M059J (cell line): ENCODE measurements around the gene PFKFB2. TPM values are rescaled to one million over a fixed set of nuclear protein-coding genes. Genes with fewer than 3 reads are reported as not detected.

Experiments used
- DNase-seq: peaks from one replicate; pipeline ENCODE4 v3.0.0-alpha.2; 2012; ENCODE audit warnings: low read depth
- total RNA-seq: library from RNA; depleted of rRNA; stranded (reverse); fragments of >200 nt; shearing (Covaris generic); gene quantifications from 2 replicates; pipeline ENCODE4 v1.2.3, GENCODE V29; 2014

The PFKFB2 gene
- total RNA-seq, 1 experiment from 2014 or later, result 6.5 TPM

- DNase-seq, result peak; percentile 36
Observed at GRCh38 chr1:207021876-207022596, 31.0 kb upstream of the PFKFB2 start.

GRCh38 chr1:207022996-207023679 is 29.9 kb upstream of the PFKFB2 start:
- DNase-seq, result no peak

- no peak for DNase-seq
Observed at GRCh38 chr1:207024202-207025145, 28.6 kb upstream of the PFKFB2 start.

- DNase-seq, result peak; percentile 68
Observed at GRCh38 chr1:207025146-207025880, 27.8 kb upstream of the PFKFB2 start.

- peak; percentile 67 for DNase-seq
Observed at GRCh38 chr1:207026104-207026534, 27.0 kb upstream of the PFKFB2 start.

GRCh38 chr1:207027206-207027777 is 25.8 kb upstream of the PFKFB2 start:
- peak; percentile 92 for DNase-seq

- no peak for DNase-seq
Observed at GRCh38 chr1:207027921-207028320, 25.2 kb upstream of the PFKFB2 start.

- peak; percentile 22 for DNase-seq
Observed at GRCh38 chr1:207028884-207029650, 24.0 kb upstream of the PFKFB2 start.

GRCh38 chr1:207029701-207030521 is 23.2 kb upstream of the PFKFB2 start:
- DNase-seq, result no peak

GRCh38 chr1:207030522-207031009 is 22.5 kb upstream of the PFKFB2 start:
- DNase-seq, result no peak

GRCh38 chr1:207031016-207031415 is 22.1 kb upstream of the PFKFB2 start:
- no peak for DNase-seq

GRCh38 chr1:207031632-207032264 is 21.3 kb upstream of the PFKFB2 start:
- peak; percentile 42 for DNase-seq

GRCh38 chr1:207032528-207033017 is 20.5 kb upstream of the PFKFB2 start, which contains the start of gene C1orf116:
C1orf116 (minus strand) TSS chr1:207032756; CDS start chr1:207027598, 5,158 bp downstream.
- DNase-seq, result peak; percentile 49

- no peak for DNase-seq
Observed at GRCh38 chr1:207033302-207033701, 19.8 kb upstream of the PFKFB2 start.

GRCh38 chr1:207034208-207034607 is 18.9 kb upstream of the PFKFB2 start:
- peak; percentile 17 for DNase-seq

- peak; percentile 95 for DNase-seq
Observed at GRCh38 chr1:207034998-207035397, 18.1 kb upstream of the PFKFB2 start.

GRCh38 chr1:207035877-207036551 is 17.1 kb upstream of the PFKFB2 start:
- DNase-seq, result peak; percentile 53

- DNase-seq, result no peak
Observed at GRCh38 chr1:207036865-207037264, 16.2 kb upstream of the PFKFB2 start.
